Karpas-422 (cell line): ENCODE measurements around the gene BHLHA15. TPM values are rescaled to one million over a fixed set of nuclear protein-coding genes. Genes with fewer than 3 reads are reported as not detected.

Experiments
- DNase-seq: peaks from one replicate; pipeline ENCODE4 v3.0.0-alpha.2; 2015
- H2AFZ ChIP-seq: fragments of 200-600 bp; sonication (generic); 2 replicates; pipeline ENCODE4 v1.6.1; 2014; ENCODE audit warnings: antibody characterized with exemption, low read length, mixed read lengths
- H3K27ac ChIP-seq: fragments of 200-600 bp; sonication (generic); 2 replicates; pipeline ENCODE4 v1.5.1; 2014; ENCODE audit warnings: mild to moderate bottlenecking, low read length, moderate library complexity
- H3K27me3 ChIP-seq: fragments of 200-600 bp; sonication (generic); 2 replicates; pipeline ENCODE4 v1.6.1; 2014; ENCODE audit warnings: low read length, mixed read lengths
- H3K36me3 ChIP-seq: fragments of 200-600 bp; sonication (generic); 2 replicates; pipeline ENCODE4 v1.6.1; 2014; ENCODE audit warnings: low read length, mixed read lengths; ENCODE audit not compliant: insufficient read depth
- H3K4me1 ChIP-seq: fragments of 200-600 bp; sonication (generic); 2 replicates; pipeline ENCODE4 v1.6.1; 2014; ENCODE audit warnings: mild to moderate bottlenecking, low read length, mixed read lengths
- H3K4me2 ChIP-seq: fragments of 200-600 bp; sonication (generic); 2 replicates; pipeline ENCODE4 v1.6.1; 2014; ENCODE audit warnings: low read length, low read depth, mild to moderate bottlenecking; ENCODE audit not compliant: poor library complexity, severe bottlenecking
- H3K4me3 ChIP-seq: fragments of 200-600 bp; sonication (generic); 2 replicates; pipeline ENCODE4 v1.5.1; 2014; ENCODE audit warnings: mild to moderate bottlenecking, antibody characterized with exemption, low read length, mixed read lengths
- H3K79me2 ChIP-seq: fragments of 200-600 bp; sonication (generic); 2 replicates; pipeline ENCODE4 v1.6.1; 2014; ENCODE audit warnings: mild to moderate bottlenecking, low read length, mixed read lengths
- H3K9ac ChIP-seq: fragments of 200-600 bp; sonication (generic); 2 replicates; pipeline ENCODE4 v1.6.0; 2014; ENCODE audit warnings: low read length
- H3K9me2 ChIP-seq: fragments of 200-600 bp; sonication (generic), shearing (Covaris generic); replicated peaks from 2 replicates; pipeline ENCODE4 v1.6.0; 2014; ENCODE audit warnings: mild to moderate bottlenecking, low read length, moderate library complexity; ENCODE audit not compliant: insufficient read depth
- H3K9me3 ChIP-seq: fragments of 300-700, 200-600 bp; sonication (generic); 2 replicates; pipeline ENCODE4 v1.6.1; 2014; ENCODE audit warnings: low read length, mixed read lengths
- H4K20me1 ChIP-seq: fragments of 200-600 bp; sonication (generic); 2 replicates; pipeline ENCODE4 v1.6.1; 2014; ENCODE audit warnings: mild to moderate bottlenecking, antibody characterized with exemption, low read length, low read depth; ENCODE audit not compliant: insufficient read depth
- total RNA-seq: library from RNA; depleted of rRNA; stranded (reverse); fragments of >200 nt; shearing (Covaris generic); gene quantifications from 2 replicates; pipeline ENCODE4 v1.2.3, GENCODE V29; 2014; ENCODE audit warnings: low replicate concordance

BHLHA15 gene
- total RNA-seq, 1 experiment from 2014 or later = not detected

- no peak overlapping the region for H3K4me2 ChIP-seq
- H3K79me2 ChIP-seq = no peaks in the 10 kb centered on the region
- no peak overlapping the region for H3K27ac ChIP-seq
- no peak overlapping the region for H3K9ac ChIP-seq
- H3K4me1 ChIP-seq = no peaks in the 10 kb centered on the region
- no peaks in the 10 kb centered on the region for H3K9me2 ChIP-seq
- H3K4me3 ChIP-seq = no peak overlapping the region
- no peaks in the 10 kb centered on the region for H3K9me3 ChIP-seq
- H3K36me3 ChIP-seq = no peaks in the 10 kb centered on the region
- H4K20me1 ChIP-seq = 0 out of 2 replicates have a peak, but pooled peaks cover 7% of the 10 kb centered on the region
- DNase-seq = no peak
- no peaks in the 10 kb centered on the region for H3K27me3 ChIP-seq
- no peak overlapping the region for H2AFZ ChIP-seq
Observed at GRCh38 chr7:98178321-98178720, 32.9 kb upstream of the BHLHA15 start.

- H3K9ac ChIP-seq = no peak overlapping the region
- no peaks in the 10 kb centered on the region for H3K9me3 ChIP-seq
- DNase-seq = no peak
- no peaks in the 10 kb centered on the region for H3K79me2 ChIP-seq
- 0 out of 2 replicates have a peak, but pooled peaks cover 7% of the 10 kb centered on the region for H4K20me1 ChIP-seq
- H3K4me3 ChIP-seq = no peak overlapping the region
- H3K36me3 ChIP-seq = no peaks in the 10 kb centered on the region
- no peak overlapping the region for H3K27ac ChIP-seq
- no peak overlapping the region for H3K4me2 ChIP-seq
- H3K27me3 ChIP-seq = no peaks in the 10 kb centered on the region
- H2AFZ ChIP-seq = no peak overlapping the region
- H3K9me2 ChIP-seq = no peaks in the 10 kb centered on the region
- H3K4me1 ChIP-seq = no peaks in the 10 kb centered on the region
Observed at GRCh38 chr7:98178762-98179490, 32.3 kb upstream of the BHLHA15 start.

DNA sequence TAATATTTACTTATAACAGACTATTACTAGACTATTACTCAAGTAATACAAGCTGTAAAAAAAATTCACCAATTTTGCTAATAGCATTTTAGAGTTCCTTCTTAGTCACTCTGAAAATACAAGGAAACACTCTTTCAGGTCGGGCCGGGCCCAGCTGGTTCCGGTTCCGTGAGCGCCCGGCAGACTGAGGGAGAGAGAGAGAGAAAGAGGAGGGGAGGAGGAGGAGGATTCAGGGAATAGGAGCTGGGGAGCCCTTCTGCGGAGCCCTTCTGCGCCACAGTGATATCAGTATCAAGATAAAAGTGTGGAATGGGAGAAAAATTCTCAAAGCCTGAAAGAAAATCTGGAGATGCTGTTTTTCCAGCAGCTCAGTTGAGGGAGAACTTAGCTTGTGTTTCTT, 30.5 kb upstream of the BHLHA15 start:
- no peaks in the 10 kb centered on the region for H3K9me3 ChIP-seq
- no peaks in the 10 kb centered on the region for H3K4me1 ChIP-seq
- no peaks in the 10 kb centered on the region for H3K27me3 ChIP-seq
- no peak overlapping the region for H3K9ac ChIP-seq
- no peaks in the 10 kb centered on the region for H3K36me3 ChIP-seq
- H3K27ac ChIP-seq = no peak overlapping the region
- H2AFZ ChIP-seq = no peak overlapping the region
- no peak overlapping the region for H3K4me2 ChIP-seq
- no peak for DNase-seq
- H3K4me3 ChIP-seq = no peak overlapping the region
- H3K79me2 ChIP-seq = no peaks in the 10 kb centered on the region
- H3K9me2 ChIP-seq = no peaks in the 10 kb centered on the region
- 0 out of 2 replicates have a peak, but pooled peaks cover 7% of the 10 kb centered on the region for H4K20me1 ChIP-seq

GRCh38 chr7:98185101-98185500, 26.1 kb upstream of the BHLHA15 start:
- Histone ChIP-seq H3K27me3 (no peaks in the 10 kb centered on the region), H3K4me2 (no peak overlapping the region), H2AFZ (no peak overlapping the region), H3K9me2 (no peaks in the 10 kb centered on the region), H3K27ac (no peak overlapping the region), H3K79me2 (no peaks in the 10 kb centered on the region), H3K9ac (no peak overlapping the region), H4K20me1 (no peaks in the 10 kb centered on the region), H3K4me3 (no peak overlapping the region), H3K4me1 (no peaks in the 10 kb centered on the region), H3K9me3 (no peaks in the 10 kb centered on the region), H3K36me3 (no peaks in the 10 kb centered on the region; the same call in 1 of the 2 replicates)
- no peak for DNase-seq

- H3K4me2 ChIP-seq = no peak overlapping the region
- H2AFZ ChIP-seq = no peak overlapping the region
- no peaks in the 10 kb centered on the region for H3K9me2 ChIP-seq
- no peaks in the 10 kb centered on the region for H4K20me1 ChIP-seq
- no peak overlapping the region for H3K4me3 ChIP-seq
- H3K4me1 ChIP-seq = no peaks in the 10 kb centered on the region
- no peaks in the 10 kb centered on the region for H3K27me3 ChIP-seq
- H3K9ac ChIP-seq = no peak overlapping the region
- no peaks in the 10 kb centered on the region for H3K9me3 ChIP-seq
- no peaks in the 10 kb centered on the region for H3K79me2 ChIP-seq
- H3K36me3 ChIP-seq = no peaks in the 10 kb centered on the region; the same call in 1 of the 2 replicates
- no peak for DNase-seq
- no peak overlapping the region for H3K27ac ChIP-seq
Observed at GRCh38 chr7:98186452-98187137, 24.6 kb upstream of the BHLHA15 start.

DNA sequence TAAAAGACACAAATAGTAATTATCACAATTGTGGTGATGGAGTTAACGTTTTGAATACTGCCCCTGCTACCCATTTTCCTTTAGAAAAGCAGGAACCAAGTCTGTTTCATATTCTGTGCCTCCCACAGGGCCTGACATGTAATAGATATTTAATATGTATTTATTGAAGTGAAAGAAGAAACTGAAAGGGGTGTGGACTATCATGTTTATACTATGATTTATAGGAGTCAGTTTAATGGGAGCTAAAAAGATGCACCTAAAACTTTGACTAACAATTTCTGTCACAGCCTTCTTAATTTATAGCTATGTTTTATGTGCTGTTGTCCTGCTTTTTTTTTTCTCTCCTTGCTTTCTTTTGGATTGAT, 24.1 kb upstream of the BHLHA15 start:
- no peak overlapping the region for H3K9ac ChIP-seq
- H3K4me1 ChIP-seq = no peaks in the 10 kb centered on the region
- no peak overlapping the region for H2AFZ ChIP-seq
- no peaks in the 10 kb centered on the region for H4K20me1 ChIP-seq
- no peak overlapping the region for H3K4me2 ChIP-seq
- H3K36me3 ChIP-seq = no peaks in the 10 kb centered on the region; the same call in 1 of the 2 replicates
- H3K27ac ChIP-seq = no peak overlapping the region
- no peak for DNase-seq
- no peaks in the 10 kb centered on the region for H3K27me3 ChIP-seq
- H3K4me3 ChIP-seq = no peak overlapping the region
- no peaks in the 10 kb centered on the region for H3K9me3 ChIP-seq
- no peaks in the 10 kb centered on the region for H3K9me2 ChIP-seq
- H3K79me2 ChIP-seq = no peaks in the 10 kb centered on the region

- no peak overlapping the region for H2AFZ ChIP-seq
- no peak overlapping the region for H3K27ac ChIP-seq
- no peaks in the 10 kb centered on the region for H3K27me3 ChIP-seq
- no peaks in the 10 kb centered on the region for H3K79me2 ChIP-seq
- H3K4me2 ChIP-seq = no peak overlapping the region
- peaks cover 14% of the 10 kb centered on the region; the same call in 1 of the 2 replicates for H4K20me1 ChIP-seq
- H3K9me2 ChIP-seq = no peaks in the 10 kb centered on the region
- no peak for DNase-seq
- no peak overlapping the region for H3K9ac ChIP-seq
- no peaks in the 10 kb centered on the region for H3K4me1 ChIP-seq
- no peaks in the 10 kb centered on the region for H3K9me3 ChIP-seq
- H3K4me3 ChIP-seq = no peak overlapping the region
- no peaks in the 10 kb centered on the region; the same call in 1 of the 2 replicates for H3K36me3 ChIP-seq
Observed at GRCh38 chr7:98189559-98189958, 21.7 kb upstream of the BHLHA15 start.

DNA sequence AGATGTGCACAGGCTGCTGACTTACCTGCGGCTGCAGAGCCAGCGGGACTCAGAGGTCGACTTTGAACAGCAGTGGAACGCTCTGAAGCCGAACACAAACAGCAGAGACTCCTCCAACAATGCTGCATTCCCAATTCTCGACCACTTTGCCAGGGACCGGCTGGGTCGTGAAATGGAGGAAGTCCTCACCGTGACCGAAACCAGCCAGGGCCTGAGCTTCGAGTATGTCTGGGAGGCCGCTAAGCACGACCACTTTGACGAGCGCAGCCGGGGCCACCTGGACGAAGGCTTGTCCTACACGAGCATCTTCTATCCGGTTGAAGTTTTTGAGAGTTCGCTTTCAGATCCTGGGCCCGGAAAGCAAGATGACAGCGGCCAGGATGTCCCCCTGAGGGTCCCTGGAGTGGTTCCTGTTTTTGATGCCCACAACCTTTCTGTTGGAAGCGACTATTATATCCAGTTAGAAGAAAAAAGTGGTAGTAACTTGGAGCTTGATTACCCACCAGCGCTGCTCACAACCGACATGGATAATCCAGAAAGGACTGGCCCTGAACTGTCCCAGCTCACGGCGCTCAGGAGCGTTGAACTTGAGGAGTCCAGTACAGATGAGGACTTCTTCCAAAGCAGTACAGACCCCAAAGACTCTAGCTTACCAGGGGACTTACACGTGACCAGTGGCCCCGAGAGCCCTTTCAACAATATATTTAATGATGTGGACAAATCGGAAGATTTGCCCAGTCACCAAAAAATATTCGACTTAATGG, 19.4 kb upstream of the BHLHA15 start:
- Histone ChIP-seq H3K4me1 (no peaks in the 10 kb centered on the region), H2AFZ (no peak overlapping the region), H3K4me3 (no peak overlapping the region), H3K27ac (no peak overlapping the region), H3K9ac (no peak overlapping the region), H4K20me1 (peaks cover 31% of the 10 kb centered on the region; the same call in 1 of the 2 replicates), H3K36me3 (no peaks in the 10 kb centered on the region; the same call in 1 of the 2 replicates), H3K9me3 (no peaks in the 10 kb centered on the region), H3K79me2 (no peaks in the 10 kb centered on the region), H3K9me2 (no peaks in the 10 kb centered on the region), H3K4me2 (no peak overlapping the region), H3K27me3 (no peaks in the 10 kb centered on the region)
- DNase-seq = no peak
